Transverse colon (tissue), 4 donors: ENCODE measurements around the gene ZC3H14. TPM values are rescaled to one million over a fixed set of nuclear protein-coding genes. Genes with fewer than 3 reads are reported as not detected.
A peak's percentile ranks its signal among the peaks of the same experiment; 100 is the strongest.

Experiments used
- DNase-seq: peaks from one replicate; pipeline ENCODE4 v3.0.0-alpha.2; 2019
- H3K27ac ChIP-seq, 4 donors: fragments of 200-600 bp; sonication (generic); 2 replicates each; pipeline ENCODE4 v1.5.1; 2016 to 2018; ENCODE audit warnings: inconsistent platforms in 4 of 4
- H3K27me3 ChIP-seq: fragments of 200-600 bp; sonication (generic); 2 replicates; pipeline ENCODE4 v1.5.1; 2017; ENCODE audit warnings: inconsistent platforms
- H3K36me3 ChIP-seq, 4 donors: fragments of 200-600 bp; sonication (generic); 2 replicates each; pipeline ENCODE4 v1.5.1; 2017 to 2019; ENCODE audit warnings: inconsistent platforms in 4 of 4
- H3K4me1 ChIP-seq, 4 donors: fragments of 200-600 bp; sonication (generic); 2 replicates each; pipeline ENCODE4 v1.5.1; 2017 to 2020; ENCODE audit warnings: inconsistent platforms in 4 of 4
- H3K4me3 ChIP-seq, 4 donors: fragments of 200-600 bp; sonication (generic); 1 replicate in 1 of 4; 2 replicates in 3 of 4; pipeline versions ENCODE4 v1.5.1 to v1.6.1; 2017 to 2019; ENCODE audit warnings: inconsistent platforms in 4 of 4
- H3K9me3 ChIP-seq, 2 donors: fragments of 200-600 bp; sonication (generic); 2 replicates each; pipeline ENCODE4 v1.5.1; 2017 to 2019; ENCODE audit warnings: inconsistent platforms in 2 of 2
- EP300 ChIP-seq: sonication (generic); formaldehyde crosslinking; IDR thresholded peaks from one replicate; pipeline ENCODE4 v1.6.1; 2017; ENCODE audit warnings: antibody characterized with exemption, low read depth
- POLR2A ChIP-seq: fragments of 450-650 bp; IDR thresholded peaks from one replicate; pipeline ENCODE4 v1.6.1; 2016; ENCODE audit warnings: antibody characterized with exemption, mild to moderate bottlenecking, moderate library complexity
- POLR2AphosphoS5 ChIP-seq, 3 donors: sonication (generic); formaldehyde crosslinking; IDR thresholded peaks; one replicate each; pipeline ENCODE4 v1.6.1; 2016; ENCODE audit warnings: antibody characterized with exemption in 3 of 3
- WGBS, 2 donors: methylation state at CpG; one replicate each; pipeline ENCODE4 v1.1.5; 2018; ENCODE audit warnings: low coverage in 1 of 2; 5-methylcytosine and 5-hydroxymethylcytosine counted together
- in situ Hi-C, 4 donors: fragments of 200-750 bp; cut with MboI; loops; one replicate each; pipeline versions ENCODE4 v1.15.0 to v1.15.1; 2017; ENCODE audit warnings: low sequenced_read_pairs in 3 of 4, low pct_ligation_motif_present in 1 of 4, low pct_unique_long_range_greater_than_20kb in 1 of 4
- intact Hi-C: fragments of 100-400 bp; cut with DNase I; formaldehyde crosslinking; loops from one replicate; pipeline ENCODE4 v1.15.1; 2023; ENCODE audit warnings: low total_unique reads
- total RNA-seq, 4 donors: library from RNA; depleted of rRNA; stranded (reverse); fragments of >200 nt; gene quantifications; one replicate each; pipeline ENCODE4 v1.1.0, GENCODE V29; 2016
- TF ChIP-seq, protein P1 (sequence below), 5 experiments: fragments of 200-600 bp in 3 of 5; fragments of 450-650 bp in 2 of 5; sonication (generic) in 3 of 5; IDR thresholded peaks; 1 replicate in 2 of 5; 2 replicates in 3 of 5; pipeline ENCODE4 v1.5.1; 2016 to 2017; ENCODE audit warnings: antibody characterized with exemption in 5 of 5, inconsistent platforms in 3 of 5, mild to moderate bottlenecking in 2 of 5, moderate library complexity in 1 of 5

Gene ZC3H14, protein sequence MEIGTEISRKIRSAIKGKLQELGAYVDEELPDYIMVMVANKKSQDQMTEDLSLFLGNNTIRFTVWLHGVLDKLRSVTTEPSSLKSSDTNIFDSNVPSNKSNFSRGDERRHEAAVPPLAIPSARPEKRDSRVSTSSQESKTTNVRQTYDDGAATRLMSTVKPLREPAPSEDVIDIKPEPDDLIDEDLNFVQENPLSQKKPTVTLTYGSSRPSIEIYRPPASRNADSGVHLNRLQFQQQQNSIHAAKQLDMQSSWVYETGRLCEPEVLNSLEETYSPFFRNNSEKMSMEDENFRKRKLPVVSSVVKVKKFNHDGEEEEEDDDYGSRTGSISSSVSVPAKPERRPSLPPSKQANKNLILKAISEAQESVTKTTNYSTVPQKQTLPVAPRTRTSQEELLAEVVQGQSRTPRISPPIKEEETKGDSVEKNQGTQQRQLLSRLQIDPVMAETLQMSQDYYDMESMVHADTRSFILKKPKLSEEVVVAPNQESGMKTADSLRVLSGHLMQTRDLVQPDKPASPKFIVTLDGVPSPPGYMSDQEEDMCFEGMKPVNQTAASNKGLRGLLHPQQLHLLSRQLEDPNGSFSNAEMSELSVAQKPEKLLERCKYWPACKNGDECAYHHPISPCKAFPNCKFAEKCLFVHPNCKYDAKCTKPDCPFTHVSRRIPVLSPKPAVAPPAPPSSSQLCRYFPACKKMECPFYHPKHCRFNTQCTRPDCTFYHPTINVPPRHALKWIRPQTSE
- total RNA-seq, result 100 to 1,000 TPM in 1 of 4 donors, 10 to 100 TPM in 3; 29.9 to 103 (median 81.0) TPM

DNA sequence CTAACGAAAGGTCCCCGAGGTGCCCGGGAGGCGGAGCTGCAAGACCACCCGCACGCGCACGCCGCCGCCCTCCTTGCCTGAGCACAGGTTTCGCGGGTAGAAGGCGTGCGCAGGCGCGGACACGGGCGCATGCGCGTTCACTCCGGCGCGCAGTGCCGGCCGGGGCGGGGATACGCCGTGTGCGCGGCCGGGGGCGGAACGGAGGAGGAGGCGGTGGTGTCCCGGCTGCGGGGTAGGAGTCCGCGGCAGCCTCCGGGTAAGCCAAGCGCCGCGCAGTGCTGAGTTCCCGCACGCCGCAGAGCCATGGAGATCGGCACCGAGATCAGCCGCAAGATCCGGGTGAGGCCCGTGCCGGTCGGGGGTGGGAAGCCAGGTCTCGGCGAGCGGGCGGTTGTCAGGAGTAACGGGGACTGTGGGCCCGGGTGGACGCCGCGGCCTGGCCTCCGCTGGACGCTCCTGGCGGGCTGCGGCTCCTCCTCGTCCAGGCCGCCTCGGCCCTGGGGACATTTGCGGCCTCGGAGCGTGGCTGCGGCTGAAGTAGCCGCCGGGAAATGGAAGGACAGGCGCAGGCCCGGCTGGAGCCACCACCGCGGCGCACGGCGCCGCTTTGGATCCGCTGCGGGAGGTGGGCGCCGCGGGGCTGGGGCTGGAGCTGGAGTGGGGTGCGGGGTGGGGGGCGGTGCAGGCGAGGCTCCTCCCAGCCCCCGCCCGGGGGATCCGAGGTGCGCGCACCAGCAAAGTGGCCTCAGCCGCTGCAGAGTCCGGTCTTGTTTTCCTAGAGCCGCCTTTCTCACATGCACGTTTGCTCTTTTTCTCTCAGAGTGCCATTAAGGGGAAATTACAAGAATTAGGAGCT is at the start of gene ZC3H14:
ZC3H14 (plus strand) TSS at position 207 of the 856 bp plus-strand sequence; CDS start at position 304, 97 bp downstream.
- peaks cover 6 to 25% (median 14%) of the 10 kb centered on the region in 4 donors for H3K4me1 ChIP-seq
- H3K27ac ChIP-seq, result peak within 1 kb of the TSS; percentile 95 to 98 (median 97)
- 0% methylated on average over 2 to 86 of the region's 99 CpGs for WGBS, 2 donors
- peak; percentile 89 for DNase-seq
- peaks cover 0 to 2% (median under 1%) of the 10 kb centered on the region in 4 donors for H3K36me3 ChIP-seq
- in situ Hi-C loops, result loop anchor here in 3 of 4 donors (5.0 to 25.0 kb wide), 3 partner anchors 68 to 376 kb away; no protein-coding TSS in a partner anchor
- no peaks in the 10 kb centered on the region for H3K27me3 ChIP-seq
- H3K4me3 ChIP-seq, result peak within 1 kb of the TSS; percentile 59 to 94 (median 92)
- H3K9me3 ChIP-seq, result no peaks in the 10 kb centered on the region
- intact Hi-C loops, result no loop called here
- TF ChIP-seq POLR2AphosphoS5 (IDR thresholded peaks at IDR 0.05) (peak; percentile 80 to 92 (median 91)), POLR2A (peak; percentile 87), EP300 (no peak)
- TF ChIP-seq, protein P1, sequence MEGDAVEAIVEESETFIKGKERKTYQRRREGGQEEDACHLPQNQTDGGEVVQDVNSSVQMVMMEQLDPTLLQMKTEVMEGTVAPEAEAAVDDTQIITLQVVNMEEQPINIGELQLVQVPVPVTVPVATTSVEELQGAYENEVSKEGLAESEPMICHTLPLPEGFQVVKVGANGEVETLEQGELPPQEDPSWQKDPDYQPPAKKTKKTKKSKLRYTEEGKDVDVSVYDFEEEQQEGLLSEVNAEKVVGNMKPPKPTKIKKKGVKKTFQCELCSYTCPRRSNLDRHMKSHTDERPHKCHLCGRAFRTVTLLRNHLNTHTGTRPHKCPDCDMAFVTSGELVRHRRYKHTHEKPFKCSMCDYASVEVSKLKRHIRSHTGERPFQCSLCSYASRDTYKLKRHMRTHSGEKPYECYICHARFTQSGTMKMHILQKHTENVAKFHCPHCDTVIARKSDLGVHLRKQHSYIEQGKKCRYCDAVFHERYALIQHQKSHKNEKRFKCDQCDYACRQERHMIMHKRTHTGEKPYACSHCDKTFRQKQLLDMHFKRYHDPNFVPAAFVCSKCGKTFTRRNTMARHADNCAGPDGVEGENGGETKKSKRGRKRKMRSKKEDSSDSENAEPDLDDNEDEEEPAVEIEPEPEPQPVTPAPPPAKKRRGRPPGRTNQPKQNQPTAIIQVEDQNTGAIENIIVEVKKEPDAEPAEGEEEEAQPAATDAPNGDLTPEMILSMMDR (IDR thresholded peaks at IDR 0.05), result no peak

DNA sequence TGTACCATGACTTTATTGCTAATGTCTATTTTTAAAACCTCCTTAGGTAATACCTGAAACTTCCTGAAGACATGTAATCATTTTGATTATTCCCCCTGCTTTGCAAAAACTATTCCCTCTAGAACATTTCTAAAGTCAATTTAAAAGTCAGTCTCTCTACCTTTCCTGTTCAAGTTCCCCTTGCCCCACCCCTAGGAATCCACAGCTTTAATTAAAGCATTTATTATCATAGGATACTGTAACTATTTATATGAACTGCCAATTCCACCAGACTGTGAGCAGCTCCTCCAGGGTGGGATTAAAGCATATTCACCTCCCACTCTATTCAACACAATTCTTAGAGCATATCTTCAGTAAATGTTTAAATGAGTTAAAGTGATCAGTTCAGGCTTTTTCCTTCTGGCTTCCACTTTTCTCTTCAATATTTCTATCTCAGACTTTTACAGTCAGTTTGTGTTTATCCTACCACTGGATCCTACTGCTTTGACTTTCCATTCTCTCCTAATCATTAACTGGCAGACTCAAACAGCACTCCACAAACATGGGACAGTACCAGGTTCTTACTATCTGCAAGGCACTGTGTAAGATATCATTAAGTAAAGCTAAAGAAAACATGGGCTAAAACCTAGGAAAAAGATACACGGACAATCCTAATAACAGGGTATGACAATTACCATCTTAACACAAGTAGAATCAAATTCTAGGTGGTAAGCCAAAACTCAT is 47.2 kb upstream of the ZC3H14 start:
- Histone ChIP-seq H3K27ac (peak overlapping the region in 3 of 4 donors; percentile 59 to 75 (median 73)), H3K9me3 (no peaks in the 10 kb centered on the region), H3K36me3 (no peaks in the 10 kb centered on the region), H3K4me3 (no peak overlapping the region), H3K27me3 (no peaks in the 10 kb centered on the region), H3K4me1 (peaks cover 0 to 41% (median 24%) of the 10 kb centered on the region in 4 donors)
- DNase-seq, result no peak
- WGBS, 2 donors, result 43 to 68% methylated on average over 1 of the region's 1 CpG
- TF ChIP-seq POLR2AphosphoS5 (IDR thresholded peaks at IDR 0.05), result no peak
- TF ChIP-seq, protein P1 (IDR thresholded peaks at IDR 0.05), result no peak
- no peak for TF ChIP-seq EP300
- TF ChIP-seq POLR2A, result no peak
- intact Hi-C loops, result no loop called here
- in situ Hi-C loops, result no loop called here

DNA sequence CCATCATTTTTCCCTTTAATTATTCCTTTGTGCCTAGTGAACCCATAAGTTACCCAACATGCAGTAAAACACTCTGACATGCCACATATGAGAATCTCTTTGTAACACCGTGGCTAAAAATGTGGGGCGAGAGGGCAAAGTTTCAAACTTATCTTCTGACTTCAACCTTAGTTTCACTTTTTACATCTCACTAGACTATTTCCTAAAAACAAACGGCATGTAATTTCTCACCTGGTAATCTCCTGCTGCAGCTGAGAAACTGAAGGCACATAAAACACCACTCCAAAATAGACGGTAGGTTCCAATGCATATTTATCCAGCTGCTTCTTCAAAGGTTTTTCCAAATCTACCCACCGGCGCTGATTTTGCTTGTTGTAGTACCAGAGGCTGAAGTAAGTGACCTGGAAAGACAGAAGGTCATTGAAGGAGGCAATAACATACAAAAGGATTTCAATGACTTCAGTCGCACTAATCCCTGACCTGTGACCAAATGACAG is 45.9 kb upstream of the ZC3H14 start:
- H3K36me3 ChIP-seq, result no peaks in the 10 kb centered on the region
- TF ChIP-seq, protein P1 (IDR thresholded peaks at IDR 0.05), result no peak
- TF ChIP-seq EP300, result no peak
- no peak for TF ChIP-seq POLR2A
- TF ChIP-seq POLR2AphosphoS5 (IDR thresholded peaks at IDR 0.05), result peak in 1 of 3 donors; percentile 11
- intact Hi-C loops (no loop called here), in situ Hi-C loops (no loop called here)
- WGBS, 2 donors, result 48 to 57% methylated on average over 6 to 7 of the region's 7 CpGs
- H3K4me3 ChIP-seq, result peak overlapping the region in 2 of 4 donors; percentile 12 to 39
- H3K27ac ChIP-seq, result peak overlapping the region; percentile 59 to 76 (median 74)
- peaks cover 0 to 44% (median 25%) of the 10 kb centered on the region in 4 donors for H3K4me1 ChIP-seq
- no peaks in the 10 kb centered on the region for H3K27me3 ChIP-seq
- no peaks in the 10 kb centered on the region for H3K9me3 ChIP-seq
- DNase-seq, result peak; percentile 19
